Osteoblast (primary cell): ENCODE data around the gene TBATA. TPM values are rescaled to one million over a fixed set of nuclear protein-coding genes. Genes with fewer than 3 reads are reported as not detected.

ENCODE experiments used
- DNase-seq: peaks from one replicate; pipeline ENCODE4 v3.0.0; 2011; ENCODE audit warnings: low spot score, mixed read lengths; ENCODE audit not compliant: insufficient read length; ENCODE audit errors: missing footprints
- H2AFZ ChIP-seq: 2 replicates; pipeline ENCODE4 v1.6.0; 2011; ENCODE audit warnings: mild to moderate bottlenecking, low read length
- H3K27ac ChIP-seq: 2 replicates; pipeline ENCODE4 v1.5.1; 2011; ENCODE audit warnings: mild to moderate bottlenecking, low read depth, low read length, moderate library complexity
- H3K27me3 ChIP-seq: 2 replicates; pipeline ENCODE4 v1.6.0; 2012; ENCODE audit warnings: mild to moderate bottlenecking, control low read depth, inconsistent platforms, low read length, moderate library complexity; ENCODE audit not compliant: insufficient read depth
- H3K36me3 ChIP-seq: 2 replicates; pipeline ENCODE4 v1.5.1; 2011; ENCODE audit warnings: mild to moderate bottlenecking, low read length, control low read depth, moderate library complexity; ENCODE audit not compliant: insufficient read depth
- H3K4me1 ChIP-seq: 2 replicates; pipeline ENCODE4 v1.5.1; 2011; ENCODE audit warnings: mild to moderate bottlenecking, low read length, control low read depth, moderate library complexity; ENCODE audit not compliant: insufficient read depth
- H3K4me2 ChIP-seq: 2 replicates; pipeline ENCODE4 v1.6.0; 2011; ENCODE audit warnings: mild to moderate bottlenecking, low read length; ENCODE audit not compliant: insufficient read depth
- H3K4me3 ChIP-seq: fragments of 200-600 bp; sonication (generic); 3 replicates; pipeline ENCODE4 v1.5.1; 2012; ENCODE audit warnings: mild to moderate bottlenecking, low read length, inconsistent platforms; ENCODE audit not compliant: insufficient read depth
- H3K79me2 ChIP-seq: 2 replicates; pipeline ENCODE4 v1.6.0; 2012; ENCODE audit warnings: mild to moderate bottlenecking, low read length, control low read depth, inconsistent platforms; ENCODE audit not compliant: insufficient read depth
- H3K9me3 ChIP-seq: 2 replicates; pipeline ENCODE4 v1.5.1; 2011; ENCODE audit warnings: low read depth, low read length, control low read depth
- H4K20me1 ChIP-seq: 2 replicates; pipeline ENCODE4 v1.6.0; 2012; ENCODE audit warnings: mild to moderate bottlenecking, low read length, control low read depth; ENCODE audit not compliant: insufficient read depth
- CTCF ChIP-seq: IDR thresholded peaks from 2 replicates; pipeline ENCODE4 v1.5.1; 2011; ENCODE audit warnings: mild to moderate bottlenecking, low read depth, low read length, moderate library complexity; ENCODE audit errors: extremely low read depth
- total RNA-seq: library from RNA; depleted of rRNA; stranded (reverse); fragments of >200 nt; gene quantifications from 2 replicates; pipeline ENCODE4 v1.2.3, GENCODE V29; 2012

The TBATA gene
- total RNA-seq, 1 donor: not detected

GRCh38 chr10:70833601-70834000, 48.4 kb upstream of the TBATA start:
- Histone ChIP-seq H3K36me3 (peaks cover 8% of the 10 kb centered on the region), H3K79me2 (peaks cover 52% of the 10 kb centered on the region), H2AFZ (no peak overlapping the region), H4K20me1 (no peaks in the 10 kb centered on the region), H3K4me3 (peak overlapping the region; percentile 4), H3K9me3 (no peaks in the 10 kb centered on the region), H3K27ac (peak overlapping the region; percentile 96), H3K4me2 (peak overlapping the region; percentile 56), H3K4me1 (peaks cover 68% of the 10 kb centered on the region), H3K27me3 (no peaks in the 10 kb centered on the region)
- DNase-seq: no peak
- no peak for TF ChIP-seq CTCF

DNA sequence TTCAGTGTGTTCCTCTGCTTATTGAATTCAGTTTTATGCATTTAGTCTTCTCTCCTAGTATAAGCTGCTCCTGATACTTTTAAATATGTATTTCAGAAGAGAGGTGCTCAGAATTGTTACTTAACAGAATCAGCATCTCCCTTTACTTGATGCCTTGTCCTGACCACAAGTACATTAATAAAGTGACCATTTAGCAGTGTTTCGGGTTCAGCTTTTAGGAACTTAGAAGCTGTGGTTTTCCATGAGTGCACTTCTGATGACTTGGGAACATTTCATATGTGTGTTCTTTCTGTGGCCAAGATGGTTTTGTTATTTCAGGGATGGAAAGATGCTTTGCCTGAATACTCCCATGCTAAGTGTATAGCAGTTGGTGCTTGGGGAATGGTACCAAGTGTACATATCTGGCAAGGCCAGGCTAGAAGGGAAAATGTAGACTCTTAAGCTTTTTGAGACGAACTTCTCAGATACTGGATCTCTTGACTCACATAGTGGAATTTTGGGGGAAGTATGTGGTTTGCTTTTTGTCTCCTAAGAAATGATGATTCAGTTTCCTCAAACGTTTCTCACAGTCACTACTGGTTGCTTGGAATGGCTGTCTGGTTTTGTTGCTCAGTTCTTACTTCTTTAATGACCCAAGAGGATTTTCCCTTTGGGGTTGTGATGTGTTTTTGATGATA, 47.8 kb upstream of the TBATA start:
- Histone ChIP-seq H3K36me3 (peaks cover 8% of the 10 kb centered on the region), H3K4me3 (peak overlapping the region; percentile 7), H3K9me3 (no peaks in the 10 kb centered on the region), H3K4me2 (peak overlapping the region; percentile 56), H4K20me1 (no peaks in the 10 kb centered on the region), H2AFZ (no peak overlapping the region), H3K27ac (peak overlapping the region; percentile 96), H3K27me3 (no peaks in the 10 kb centered on the region), H3K4me1 (peaks cover 62% of the 10 kb centered on the region), H3K79me2 (peaks cover 52% of the 10 kb centered on the region)
- DNase-seq: peak; percentile 91
- TF ChIP-seq CTCF: no peak

DNA sequence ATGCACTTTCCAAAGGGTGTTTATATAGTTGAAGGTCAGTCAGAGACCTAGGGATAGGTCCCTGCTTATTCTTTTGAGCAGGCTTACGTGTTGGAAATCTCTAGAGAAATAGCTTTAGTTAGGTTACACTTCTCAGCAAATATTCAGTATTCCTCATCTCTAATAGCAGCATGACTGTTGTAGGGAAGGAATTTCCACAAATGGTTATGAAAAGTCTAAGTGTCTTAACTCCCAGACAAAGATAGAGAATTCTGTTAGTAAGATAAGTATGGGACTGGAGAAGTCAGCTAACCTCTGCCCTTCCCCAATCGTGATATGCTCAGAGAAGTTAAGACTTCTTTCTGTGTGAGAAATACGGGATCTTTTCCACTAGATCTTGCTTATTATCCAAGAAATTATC, 47.0 kb upstream of the TBATA start:
- no peak overlapping the region for H3K4me3 ChIP-seq
- no peaks in the 10 kb centered on the region for H3K9me3 ChIP-seq
- no peaks in the 10 kb centered on the region for H3K27me3 ChIP-seq
- no peak for TF ChIP-seq CTCF
- H4K20me1 ChIP-seq: no peaks in the 10 kb centered on the region
- no peak overlapping the region for H2AFZ ChIP-seq
- DNase-seq: no peak
- peaks cover 62% of the 10 kb centered on the region for H3K4me1 ChIP-seq
- H3K4me2 ChIP-seq: peak overlapping the region; percentile 56
- peaks cover 46% of the 10 kb centered on the region for H3K79me2 ChIP-seq
- H3K36me3 ChIP-seq: peaks cover 5% of the 10 kb centered on the region
- peak overlapping the region; percentile 96 for H3K27ac ChIP-seq

- peaks cover 45% of the 10 kb centered on the region for H3K79me2 ChIP-seq
- H2AFZ ChIP-seq: no peak overlapping the region
- TF ChIP-seq CTCF: no peak
- H3K36me3 ChIP-seq: peaks cover 11% of the 10 kb centered on the region
- H3K9me3 ChIP-seq: no peaks in the 10 kb centered on the region
- H4K20me1 ChIP-seq: no peaks in the 10 kb centered on the region
- no peak overlapping the region for H3K4me3 ChIP-seq
- no peaks in the 10 kb centered on the region for H3K27me3 ChIP-seq
- H3K4me2 ChIP-seq: no peak overlapping the region
- peaks cover 53% of the 10 kb centered on the region for H3K4me1 ChIP-seq
- H3K27ac ChIP-seq: peak overlapping the region; percentile 0
- no peak for DNase-seq
Measured at GRCh38 chr10:70830164-70830563, 45.0 kb upstream of the TBATA start.
